ENCODE results near the gene TPM4.

Gene TPM4

DNA sequence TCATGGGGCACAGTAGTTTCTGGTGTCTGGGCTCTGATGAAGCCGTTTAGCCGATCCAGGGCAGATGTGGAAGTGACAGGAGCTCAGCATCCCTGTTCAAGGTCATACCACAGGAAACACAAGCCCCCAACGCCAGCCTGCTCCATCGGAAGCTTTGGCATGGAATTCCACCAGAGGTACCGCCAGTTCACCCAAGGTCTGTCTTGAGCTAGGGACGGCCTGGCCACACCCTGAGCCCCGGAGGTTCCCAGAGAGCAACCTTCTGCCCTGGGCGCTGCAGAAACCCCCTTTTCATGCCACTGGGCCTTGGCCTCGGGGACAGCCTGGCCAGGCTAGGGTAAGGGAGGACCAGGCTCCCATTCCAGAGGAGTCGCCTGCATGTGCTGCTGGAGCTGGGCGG lies 39.4 kb upstream of the TPM4 start:
- Histone ChIP-seq H3K27ac (ENCODE audit: insufficient read depth in 1 of 2, low read depth in 1 of 2, low read length in 2 of 2, poor library complexity in 1 of 2, severe bottlenecking in 2 of 2) (no peak overlapping the region), H3K4me1 (ENCODE audit: control extremely low read depth in 1 of 4, control insufficient read depth in 4 of 4, insufficient read depth in 4 of 4, low read length in 3 of 4) (peaks cover 0 to 10% (median 6%) of the 10 kb centered on the region in 4 experiments), H3K9me3 (ENCODE audit: control extremely low read depth in 1 of 5, control insufficient read depth in 4 of 5, insufficient read depth in 2 of 5, low read depth in 1 of 5, low read length in 4 of 5) (no peaks in the 10 kb centered on the region), H3K4me3 (ENCODE audit: control insufficient read depth in 1 of 7, extremely low read depth in 1 of 7, insufficient read depth in 4 of 7, low read depth in 2 of 7, low read length in 6 of 7) (no peak overlapping the region), H3K36me3 (ENCODE audit: control insufficient read depth in 4 of 4, insufficient read depth in 4 of 4, low read length in 3 of 4) (no peaks in the 10 kb centered on the region), H3K27me3 (replicated peaks in 2 of 5; ENCODE audit: control insufficient read depth in 4 of 5, insufficient read depth in 5 of 5, low read length in 4 of 5) (no peaks in the 10 kb centered on the region)
- no peak for DNase-seq
- over 99% methylated on average over 10 of the region's 11 CpGs for WGBS (ENCODE audit: insufficient coverage)
- ChIA-PET CTCF (interaction anchor here (2.1 kb wide), 1 partner anchor 9 kb away, joined by 5 read pairs; no protein-coding TSS in a partner anchor), POLR2A (no interaction called here)

DNA sequence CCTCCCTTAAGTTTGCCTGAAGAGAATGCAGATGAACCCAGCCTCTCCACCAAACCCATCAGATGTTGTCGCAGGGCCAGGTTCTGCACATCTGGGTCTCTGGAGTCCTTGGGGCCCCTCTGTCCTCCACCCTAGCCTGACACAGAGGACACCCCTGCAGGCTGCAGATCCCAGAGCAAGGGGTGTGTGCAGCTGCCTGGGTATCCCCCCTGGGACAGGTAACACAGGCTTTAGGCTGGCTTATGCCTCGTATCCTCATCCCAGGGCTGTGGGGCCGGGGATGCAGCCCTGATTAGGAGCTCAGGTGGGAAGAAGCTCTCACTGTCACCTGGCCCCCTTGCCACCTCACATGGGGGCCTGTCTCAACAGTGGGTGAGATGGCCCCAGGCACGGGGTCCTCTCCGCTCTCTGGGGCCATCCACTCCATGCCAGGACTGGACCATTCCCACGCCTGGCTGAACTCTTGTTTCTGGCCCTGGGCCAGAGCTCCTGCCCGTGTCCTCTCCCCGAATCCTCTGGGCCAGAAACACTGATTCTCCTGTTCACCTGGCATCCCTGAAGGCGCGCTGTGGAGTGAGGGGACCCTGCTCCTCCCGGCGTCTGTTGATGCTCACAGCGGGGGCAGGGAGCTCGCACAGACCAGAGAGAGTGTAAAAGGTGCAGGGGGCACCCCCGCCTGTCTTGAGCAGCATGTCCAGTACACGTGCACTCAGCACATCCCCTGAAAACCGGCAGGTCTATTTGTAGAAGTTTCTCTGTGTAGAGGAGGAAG lies 38.7 kb upstream of the TPM4 start:
- Histone ChIP-seq H3K36me3 (ENCODE audit: control insufficient read depth in 4 of 4, insufficient read depth in 4 of 4, low read length in 3 of 4) (no peaks in the 10 kb centered on the region), H3K27me3 (replicated peaks in 2 of 5; ENCODE audit: control insufficient read depth in 4 of 5, insufficient read depth in 5 of 5, low read length in 4 of 5) (no peaks in the 10 kb centered on the region), H3K4me3 (ENCODE audit: control insufficient read depth in 1 of 7, extremely low read depth in 1 of 7, insufficient read depth in 4 of 7, low read depth in 2 of 7, low read length in 6 of 7) (no peak overlapping the region), H3K4me1 (ENCODE audit: control extremely low read depth in 1 of 4, control insufficient read depth in 4 of 4, insufficient read depth in 4 of 4, low read length in 3 of 4) (peaks cover 0 to 10% (median 6%) of the 10 kb centered on the region in 4 experiments), H3K27ac (ENCODE audit: insufficient read depth in 1 of 2, low read depth in 1 of 2, low read length in 2 of 2, poor library complexity in 1 of 2, severe bottlenecking in 2 of 2) (no peak overlapping the region), H3K9me3 (ENCODE audit: control extremely low read depth in 1 of 5, control insufficient read depth in 4 of 5, insufficient read depth in 2 of 5, low read depth in 1 of 5, low read length in 4 of 5) (no peaks in the 10 kb centered on the region)
- ChIA-PET CTCF (interaction anchor here (2.1 kb wide), 1 partner anchor 10 kb away, joined by 5 read pairs; no protein-coding TSS in a partner anchor), POLR2A (no interaction called here)
- no peak for DNase-seq
- 98% methylated on average over 16 of the region's 17 CpGs for WGBS (ENCODE audit: insufficient coverage)

DNA sequence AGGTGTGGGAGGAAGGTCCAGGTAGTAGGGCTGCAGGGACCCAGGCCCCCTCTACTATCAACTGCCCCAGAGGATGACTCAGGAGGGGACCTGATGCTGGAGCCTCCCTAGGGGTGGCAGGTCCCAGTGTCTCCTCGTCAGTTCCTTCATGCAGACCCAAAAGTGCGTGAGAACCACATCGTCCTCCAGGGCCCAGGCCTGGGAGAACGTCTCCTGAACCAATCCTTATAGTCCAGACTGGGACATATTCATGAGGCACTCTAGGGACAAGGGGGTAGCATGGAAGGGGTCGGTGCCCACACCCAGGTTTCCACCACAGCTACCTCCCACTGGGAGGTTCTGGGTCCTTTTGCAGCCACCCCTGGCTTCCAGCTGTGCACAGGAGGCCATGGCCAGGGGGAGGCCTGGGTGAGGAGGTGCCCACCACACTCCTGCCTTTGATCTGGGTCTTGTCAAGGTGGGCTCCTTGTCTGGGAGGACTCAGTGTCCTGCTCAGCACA lies 38.0 kb upstream of the TPM4 start:
- Histone ChIP-seq H3K9me3 (ENCODE audit: control extremely low read depth in 1 of 5, control insufficient read depth in 4 of 5, insufficient read depth in 2 of 5, low read depth in 1 of 5, low read length in 4 of 5) (no peaks in the 10 kb centered on the region), H3K4me3 (ENCODE audit: control insufficient read depth in 1 of 7, extremely low read depth in 1 of 7, insufficient read depth in 4 of 7, low read depth in 2 of 7, low read length in 6 of 7) (no peak overlapping the region), H3K4me1 (ENCODE audit: control extremely low read depth in 1 of 4, control insufficient read depth in 4 of 4, insufficient read depth in 4 of 4, low read length in 3 of 4) (peaks cover 0 to 10% (median 6%) of the 10 kb centered on the region in 4 experiments), H3K27me3 (replicated peaks in 2 of 5; ENCODE audit: control insufficient read depth in 4 of 5, insufficient read depth in 5 of 5, low read length in 4 of 5) (no peaks in the 10 kb centered on the region), H3K36me3 (ENCODE audit: control insufficient read depth in 4 of 4, insufficient read depth in 4 of 4, low read length in 3 of 4) (no peaks in the 10 kb centered on the region), H3K27ac (ENCODE audit: insufficient read depth in 1 of 2, low read depth in 1 of 2, low read length in 2 of 2, poor library complexity in 1 of 2, severe bottlenecking in 2 of 2) (no peak overlapping the region)
- ChIA-PET CTCF (no interaction called here), POLR2A (no interaction called here)
- WGBS (ENCODE audit: insufficient coverage) = 100% methylated on average over 5 of the region's 5 CpGs
- no peak for DNase-seq

DNA sequence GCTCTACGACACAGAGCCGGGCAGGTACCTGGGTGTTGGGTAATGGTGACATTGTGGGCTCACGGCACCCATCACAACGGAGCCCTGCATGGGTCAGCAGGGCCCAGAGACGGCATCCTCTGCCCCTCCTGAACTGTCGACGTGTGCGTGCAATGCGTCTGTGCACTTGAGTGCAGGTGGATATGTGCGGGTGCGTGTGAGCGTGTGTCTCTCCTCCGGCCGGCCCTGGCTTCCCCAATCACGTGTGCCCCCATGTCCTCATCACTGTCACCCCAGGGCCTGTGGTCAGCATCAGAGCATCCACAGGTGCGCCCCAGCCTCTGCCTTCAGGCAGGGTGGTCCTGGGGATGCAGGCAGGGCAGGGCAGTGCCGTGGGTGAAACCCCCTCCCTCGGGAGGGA lies 37.2 kb upstream of the TPM4 start:
- no peak for DNase-seq
- H3K36me3 ChIP-seq (ENCODE audit: control insufficient read depth in 4 of 4, insufficient read depth in 4 of 4, low read length in 3 of 4) = no peaks in the 10 kb centered on the region
- H3K4me3 ChIP-seq (ENCODE audit: control insufficient read depth in 1 of 7, extremely low read depth in 1 of 7, insufficient read depth in 4 of 7, low read depth in 2 of 7, low read length in 6 of 7) = no peak overlapping the region
- H3K27me3 ChIP-seq (replicated peaks in 2 of 5; ENCODE audit: control insufficient read depth in 4 of 5, insufficient read depth in 5 of 5, low read length in 4 of 5) = no peaks in the 10 kb centered on the region
- H3K27ac ChIP-seq (ENCODE audit: insufficient read depth in 1 of 2, low read depth in 1 of 2, low read length in 2 of 2, poor library complexity in 1 of 2, severe bottlenecking in 2 of 2) = no peak overlapping the region
- 98% methylated on average over 16 of the region's 18 CpGs for WGBS (ENCODE audit: insufficient coverage)
- ChIA-PET POLR2A (interaction anchor here (0.7 kb wide), 1 partner anchor 503 kb away, joined by 3 read pairs; no protein-coding TSS in a partner anchor), CTCF (no interaction called here)
- peaks cover 0 to 10% (median 6%) of the 10 kb centered on the region in 4 experiments for H3K4me1 ChIP-seq (ENCODE audit: control extremely low read depth in 1 of 4, control insufficient read depth in 4 of 4, insufficient read depth in 4 of 4, low read length in 3 of 4)
- no peaks in the 10 kb centered on the region for H3K9me3 ChIP-seq (ENCODE audit: control extremely low read depth in 1 of 5, control insufficient read depth in 4 of 5, insufficient read depth in 2 of 5, low read depth in 1 of 5, low read length in 4 of 5)

DNA sequence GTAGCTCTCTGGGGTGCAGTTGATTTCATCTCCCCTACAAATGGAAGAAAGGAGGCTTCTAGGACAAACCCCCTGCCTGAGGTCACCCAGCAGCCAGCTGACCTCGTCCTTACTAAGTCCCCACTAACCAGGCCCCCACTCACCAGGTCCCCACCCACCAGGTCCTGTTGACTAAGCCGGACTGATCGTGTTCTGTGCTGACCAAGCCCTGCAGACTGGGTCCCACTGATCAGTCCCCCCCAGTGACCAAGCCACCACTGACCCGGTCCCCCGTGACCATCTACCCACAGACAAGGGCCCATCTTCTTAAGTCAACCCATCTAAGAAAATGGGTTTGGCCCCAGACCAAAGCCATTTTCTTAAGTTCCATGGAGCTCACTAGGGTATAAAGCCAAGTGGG lies 36.8 kb upstream of the TPM4 start:
- no peak overlapping the region for H3K27ac ChIP-seq (ENCODE audit: insufficient read depth in 1 of 2, low read depth in 1 of 2, low read length in 2 of 2, poor library complexity in 1 of 2, severe bottlenecking in 2 of 2)
- peaks cover 0 to 10% (median 6%) of the 10 kb centered on the region in 4 experiments for H3K4me1 ChIP-seq (ENCODE audit: control extremely low read depth in 1 of 4, control insufficient read depth in 4 of 4, insufficient read depth in 4 of 4, low read length in 3 of 4)
- CTCF ChIA-PET = no interaction called here
- H3K27me3 ChIP-seq (replicated peaks in 2 of 5; ENCODE audit: control insufficient read depth in 4 of 5, insufficient read depth in 5 of 5, low read length in 4 of 5) = no peaks in the 10 kb centered on the region
- no peaks in the 10 kb centered on the region for H3K9me3 ChIP-seq (ENCODE audit: control extremely low read depth in 1 of 5, control insufficient read depth in 4 of 5, insufficient read depth in 2 of 5, low read depth in 1 of 5, low read length in 4 of 5)
- DNase-seq = no peak
- POLR2A ChIA-PET = interaction anchor here (0.7 kb wide), 1 partner anchor 504 kb away, joined by 3 read pairs; no protein-coding TSS in a partner anchor
- H3K36me3 ChIP-seq (ENCODE audit: control insufficient read depth in 4 of 4, insufficient read depth in 4 of 4, low read length in 3 of 4) = no peaks in the 10 kb centered on the region
- H3K4me3 ChIP-seq (ENCODE audit: control insufficient read depth in 1 of 7, extremely low read depth in 1 of 7, insufficient read depth in 4 of 7, low read depth in 2 of 7, low read length in 6 of 7) = no peak overlapping the region
- WGBS (ENCODE audit: insufficient coverage) = 92% methylated on average over 4 of the region's 5 CpGs

DNA sequence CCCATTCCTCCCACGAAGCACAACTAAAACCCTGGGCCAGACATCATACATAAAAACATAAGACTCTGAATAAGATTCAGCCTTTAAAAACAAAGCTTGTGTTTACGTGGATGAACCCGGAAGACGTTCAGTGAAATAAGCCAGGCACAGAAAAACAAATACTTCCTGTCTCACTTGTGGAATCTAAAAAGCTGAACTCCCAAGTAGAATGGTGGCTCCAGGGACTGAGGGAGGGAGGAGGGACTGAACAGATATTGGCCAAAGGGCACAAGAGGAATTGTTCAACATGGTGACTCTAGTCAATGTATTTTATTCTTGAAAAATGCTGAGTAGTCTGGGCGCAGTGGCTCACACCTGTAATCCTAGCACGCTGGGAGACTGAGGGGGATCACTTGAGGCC lies 35.7 kb upstream of the TPM4 start:
- WGBS (ENCODE audit: insufficient coverage) = 92% methylated on average over 4 of the region's 6 CpGs
- Histone ChIP-seq H3K9me3 (ENCODE audit: control extremely low read depth in 1 of 5, control insufficient read depth in 4 of 5, insufficient read depth in 2 of 5, low read depth in 1 of 5, low read length in 4 of 5) (no peaks in the 10 kb centered on the region), H3K4me3 (ENCODE audit: control insufficient read depth in 1 of 7, extremely low read depth in 1 of 7, insufficient read depth in 4 of 7, low read depth in 2 of 7, low read length in 6 of 7) (no peak overlapping the region), H3K27ac (ENCODE audit: insufficient read depth in 1 of 2, low read depth in 1 of 2, low read length in 2 of 2, poor library complexity in 1 of 2, severe bottlenecking in 2 of 2) (no peak overlapping the region), H3K4me1 (ENCODE audit: control extremely low read depth in 1 of 4, control insufficient read depth in 4 of 4, insufficient read depth in 4 of 4, low read length in 3 of 4) (peaks cover 0 to 10% (median 6%) of the 10 kb centered on the region in 4 experiments), H3K27me3 (replicated peaks in 2 of 5; ENCODE audit: control insufficient read depth in 4 of 5, insufficient read depth in 5 of 5, low read length in 4 of 5) (no peaks in the 10 kb centered on the region), H3K36me3 (ENCODE audit: control insufficient read depth in 4 of 4, insufficient read depth in 4 of 4, low read length in 3 of 4) (no peaks in the 10 kb centered on the region)
- no peak for DNase-seq
- POLR2A ChIA-PET = no interaction called here
- CTCF ChIA-PET = interaction anchor here (1.1 to 2.7 kb wide), 8 partner anchors 13 to 347 kb away, joined by 4 to 12 read pairs (median 6); no protein-coding TSS in a partner anchor

All from common myeloid progenitor, CD34-positive (primary cell).